HG03060 (cell line): ENCODE data around the gene DNAJC21.

Experiments
- ATAC-seq: cut with Tn5 transposase; IDR thresholded peaks from one replicate; pipeline ENCODE4 v1.9.1; 2021; ENCODE audit warnings: low read depth, moderate number of reproducible peaks; ENCODE audit not compliant: unreplicated experiment

Gene DNAJC21

GRCh38 chr5:34976347-34976746, 47.0 kb downstream of the DNAJC21 start:
- ATAC-seq: no peak

DNA sequence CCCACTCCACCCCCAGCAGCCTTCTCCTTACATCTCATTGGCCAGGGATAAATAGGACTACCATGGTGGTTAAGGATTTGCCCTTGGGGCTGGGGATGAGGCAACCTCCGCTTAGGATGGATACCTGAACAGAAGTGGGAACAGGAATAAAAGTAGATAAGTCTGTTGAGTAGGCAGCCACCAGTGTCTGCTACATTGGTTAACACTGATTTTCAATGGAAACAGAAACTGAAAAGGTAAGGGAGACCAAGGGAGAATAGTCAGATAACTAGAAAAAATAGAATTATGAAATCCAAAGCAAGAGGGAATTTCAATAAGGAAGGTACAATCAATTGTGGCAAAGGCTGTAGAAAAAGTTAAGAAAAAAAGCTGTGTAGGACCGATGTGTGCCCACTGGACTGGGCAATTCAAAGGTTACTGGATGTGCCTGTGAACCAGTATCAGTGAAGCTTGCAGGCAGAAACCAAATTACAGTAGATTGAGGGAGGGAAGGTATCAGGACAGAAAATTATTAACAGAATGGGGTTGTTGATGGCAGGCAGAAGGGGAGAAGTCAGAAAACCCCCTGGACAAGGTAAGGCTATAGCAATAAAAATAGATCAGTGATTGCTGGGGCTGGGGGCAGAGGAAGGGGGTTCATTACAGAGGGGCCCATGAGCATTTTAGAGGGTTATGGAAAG, 48.7 kb downstream of the DNAJC21 start:
- ATAC-seq: peak; percentile 72

GRCh38 chr5:34978681-34979080, 49.3 kb downstream of the DNAJC21 start:
- ATAC-seq: peak; percentile 27

GRCh38 chr5:34982823-34983222, 53.5 kb downstream of the DNAJC21 start:
- no peak for ATAC-seq

DNA sequence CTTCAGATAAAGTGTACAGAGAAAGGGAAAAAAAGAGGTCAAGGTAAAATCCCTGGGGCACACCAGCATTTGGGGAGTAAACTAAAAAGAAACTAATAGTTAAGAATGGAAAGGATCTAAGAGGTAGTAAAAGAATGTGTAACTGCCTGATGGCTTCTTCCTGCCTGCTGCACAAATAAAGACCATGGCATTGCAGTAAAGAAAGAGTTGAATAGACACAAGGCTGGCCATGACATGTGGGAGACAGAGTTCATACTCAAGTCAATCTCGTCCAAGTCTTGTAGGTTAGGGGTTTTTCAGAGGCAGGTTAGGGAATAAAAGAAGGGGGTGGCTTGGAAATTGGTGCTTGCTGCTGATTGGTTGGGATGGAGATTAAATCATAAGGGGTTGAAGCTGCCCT, 57.6 kb downstream of the DNAJC21 start:
- ATAC-seq: no peak

GRCh38 chr5:34991486-34992238, 62.3 kb downstream of the DNAJC21 start:
- no peak for ATAC-seq

DNA sequence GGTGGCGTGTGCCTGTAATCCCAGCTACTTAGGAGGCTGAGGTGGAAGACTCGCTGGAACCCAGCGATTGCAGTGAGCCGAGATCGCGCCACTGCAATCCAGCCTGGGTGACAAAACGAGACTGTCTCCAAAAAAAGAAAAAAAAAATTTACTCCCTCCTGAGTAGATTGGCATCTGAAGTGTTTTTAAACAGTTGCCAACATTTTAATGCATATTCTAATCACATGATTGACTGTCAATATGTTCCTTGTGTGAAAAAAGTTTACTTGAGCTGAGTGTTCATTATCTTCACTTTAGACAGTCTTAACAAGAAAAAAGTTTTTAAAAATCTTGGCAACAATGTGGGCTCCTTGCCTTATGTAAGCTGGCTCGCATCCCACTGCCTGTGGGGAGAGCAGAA, 64.6 kb downstream of the DNAJC21 start:
- ATAC-seq: no peak

DNA sequence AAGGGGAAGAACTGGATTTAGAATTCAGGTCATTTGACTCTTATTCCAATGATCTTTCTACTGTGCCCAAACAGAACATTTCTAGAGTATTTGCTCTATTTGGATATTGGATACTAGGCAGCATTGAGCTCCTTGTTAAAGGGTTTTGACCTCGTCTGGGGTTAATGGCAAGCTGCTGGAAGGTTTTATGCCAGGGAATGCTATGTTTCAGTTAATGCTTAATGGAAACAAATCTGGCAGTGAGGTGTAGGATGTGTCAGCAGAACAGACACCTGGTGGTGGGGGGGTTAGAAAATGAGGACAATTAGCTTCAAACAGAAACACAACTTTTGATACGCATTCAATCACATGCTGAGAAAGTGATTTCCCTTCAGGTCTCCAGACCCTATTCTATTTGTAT, 66.9 kb downstream of the DNAJC21 start:
- ATAC-seq: no peak

GRCh38 chr5:34998058-34998789, 68.9 kb downstream of the DNAJC21 start:
- no peak for ATAC-seq

GRCh38 chr5:35001842-35002241, 72.5 kb downstream of the DNAJC21 start:
- no peak for ATAC-seq

GRCh38 chr5:35002459-35002858, 73.1 kb downstream of the DNAJC21 start:
- no peak for ATAC-seq

- no peak for ATAC-seq
Measured at GRCh38 chr5:35003018-35003957, 73.9 kb downstream of the DNAJC21 start.

DNA sequence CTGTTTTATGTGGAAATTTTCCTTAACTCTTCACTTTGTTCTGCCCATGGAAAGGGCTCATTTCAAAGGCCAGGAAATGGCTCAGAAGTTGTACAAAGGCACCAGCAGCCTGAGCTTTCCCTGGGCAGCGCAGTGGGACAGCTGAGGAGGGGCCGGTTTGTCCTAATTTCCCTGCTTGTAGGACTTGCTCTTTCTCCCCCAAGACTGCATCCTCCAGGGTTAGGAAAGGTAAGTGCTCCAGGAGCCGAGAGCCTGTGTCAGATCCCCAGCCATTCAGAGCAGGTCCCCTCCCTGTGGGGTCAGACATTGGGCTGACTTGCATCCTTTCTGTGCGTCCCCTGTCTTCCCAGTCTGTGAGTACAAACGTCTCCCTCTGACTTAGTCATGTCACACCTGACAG, 74.8 kb downstream of the DNAJC21 start:
- no peak for ATAC-seq

GRCh38 chr5:35004771-35005170, 75.4 kb downstream of the DNAJC21 start:
- no peak for ATAC-seq
